ENCODE measurements around the gene VWA3B.
"Not testable (repeated sequence)": the region's sequence is repeated elsewhere in the genome, so short reads cannot be mapped to it uniquely, and the experiment has no call there.

VWA3B gene

GRCh38 chr2:98089941-98090340, 3.0 kb downstream of the VWA3B start:
- no peak for DNase-seq

DNA sequence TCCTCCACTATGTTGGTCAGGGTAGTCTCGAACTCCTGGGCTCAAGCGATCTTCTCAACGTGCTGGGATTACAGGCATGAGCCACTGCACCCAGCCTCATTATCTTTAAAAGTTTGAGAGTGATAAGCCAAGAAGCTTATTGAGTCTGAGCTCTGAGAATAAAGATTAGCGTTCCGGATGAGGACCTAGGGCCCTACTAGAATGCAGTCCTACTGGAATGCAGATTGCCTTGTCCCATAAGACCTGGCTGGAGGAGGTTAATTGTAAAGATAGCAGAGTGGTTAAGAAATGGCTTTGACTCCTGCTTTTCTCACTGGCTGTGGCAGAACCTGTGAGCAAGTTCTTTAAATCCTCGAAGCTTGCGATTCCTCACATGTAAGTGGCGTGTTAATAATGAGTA, 4.0 kb downstream of the VWA3B start:
- no peak for DNase-seq

- DNase-seq: no peak
Measured at GRCh38 chr2:98091738-98092137, 4.8 kb downstream of the VWA3B start.

- no peak for DNase-seq
Measured at GRCh38 chr2:98093146-98093545, 6.2 kb downstream of the VWA3B start.

DNA sequence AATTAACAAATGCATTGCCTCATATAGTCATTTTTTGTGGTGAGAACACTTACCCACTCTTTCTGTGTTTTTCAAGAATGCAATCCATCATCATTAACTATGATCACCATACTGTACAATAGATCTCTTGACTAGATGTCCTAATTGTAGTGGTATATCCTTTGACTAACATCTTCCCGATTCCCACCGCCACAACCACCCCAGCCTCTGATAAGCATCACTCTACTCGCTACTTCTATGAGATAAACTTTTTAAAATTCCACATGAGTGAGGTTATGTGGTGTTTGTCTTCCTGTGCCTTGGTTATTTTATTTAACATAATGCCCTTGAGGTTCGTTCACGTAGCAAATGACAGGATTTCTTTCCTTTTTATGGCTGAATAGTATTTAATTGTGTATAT, 6.6 kb downstream of the VWA3B start:
- DNase-seq: no peak

DNA sequence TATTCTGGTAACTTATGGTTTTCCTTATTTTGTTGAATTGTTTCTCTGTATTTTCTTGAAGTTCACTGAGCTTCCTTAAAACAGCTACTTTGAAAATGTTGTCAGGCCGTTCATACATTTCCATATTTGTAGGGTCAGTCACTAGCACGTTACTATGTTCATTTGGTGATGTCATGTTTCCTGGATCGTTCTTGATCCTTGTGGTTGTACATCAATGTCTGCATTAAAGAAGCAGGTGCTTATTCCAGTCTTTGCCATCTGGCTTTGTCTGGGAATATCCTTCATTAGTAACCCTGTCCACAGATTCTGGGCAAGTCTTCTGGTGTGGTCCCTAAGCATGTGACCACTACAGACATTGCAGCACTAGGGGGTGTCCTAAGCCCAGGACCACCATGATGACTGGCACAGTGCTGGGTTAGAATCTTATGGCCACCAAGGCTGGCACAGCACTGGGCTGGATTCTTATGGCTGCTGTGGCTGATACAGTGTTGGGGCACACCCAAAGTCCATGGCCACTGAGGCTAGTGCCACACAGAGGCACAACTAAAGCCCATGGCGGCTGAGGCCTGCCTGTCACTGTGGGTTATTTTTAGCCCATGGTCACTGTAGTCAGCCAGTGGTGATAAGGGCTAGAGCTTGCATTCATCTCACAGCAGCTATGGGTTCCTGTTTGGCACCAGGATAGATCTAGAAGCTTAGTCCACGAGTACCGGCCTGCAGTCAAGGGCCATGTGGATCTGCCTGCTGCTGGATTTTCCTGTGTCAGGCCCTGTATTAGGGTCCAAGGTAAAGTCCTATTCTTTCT, 13.2 kb downstream of the VWA3B start:
- DNase-seq: no peak

GRCh38 chr2:98102315-98102714, 15.3 kb downstream of the VWA3B start:
- not testable (repeated sequence) for DNase-seq

GRCh38 chr2:98102878-98103277, 15.9 kb downstream of the VWA3B start:
- no peak for DNase-seq

DNA sequence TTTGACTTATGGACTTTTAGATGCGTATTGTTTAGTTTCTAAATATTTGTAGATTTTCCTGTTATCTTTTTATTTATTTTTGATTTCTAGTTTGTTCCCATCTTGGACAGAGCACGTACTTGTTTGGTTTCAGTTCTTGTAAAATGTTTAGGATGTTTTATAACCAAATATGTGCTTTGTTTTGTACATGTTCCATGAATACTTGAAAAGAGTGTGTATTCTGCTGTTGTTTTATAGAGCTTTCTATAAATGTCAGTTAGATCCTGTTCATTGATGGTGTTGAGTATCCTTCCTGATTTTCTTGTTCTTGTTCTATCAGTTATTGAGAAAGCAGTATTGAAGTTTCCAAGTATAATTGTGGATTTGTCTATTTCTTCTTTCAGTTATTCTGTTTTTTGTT, 21.1 kb downstream of the VWA3B start:
- no peak for DNase-seq

- DNase-seq: no peak
Measured at GRCh38 chr2:98110741-98111140, 23.8 kb downstream of the VWA3B start.

DNA sequence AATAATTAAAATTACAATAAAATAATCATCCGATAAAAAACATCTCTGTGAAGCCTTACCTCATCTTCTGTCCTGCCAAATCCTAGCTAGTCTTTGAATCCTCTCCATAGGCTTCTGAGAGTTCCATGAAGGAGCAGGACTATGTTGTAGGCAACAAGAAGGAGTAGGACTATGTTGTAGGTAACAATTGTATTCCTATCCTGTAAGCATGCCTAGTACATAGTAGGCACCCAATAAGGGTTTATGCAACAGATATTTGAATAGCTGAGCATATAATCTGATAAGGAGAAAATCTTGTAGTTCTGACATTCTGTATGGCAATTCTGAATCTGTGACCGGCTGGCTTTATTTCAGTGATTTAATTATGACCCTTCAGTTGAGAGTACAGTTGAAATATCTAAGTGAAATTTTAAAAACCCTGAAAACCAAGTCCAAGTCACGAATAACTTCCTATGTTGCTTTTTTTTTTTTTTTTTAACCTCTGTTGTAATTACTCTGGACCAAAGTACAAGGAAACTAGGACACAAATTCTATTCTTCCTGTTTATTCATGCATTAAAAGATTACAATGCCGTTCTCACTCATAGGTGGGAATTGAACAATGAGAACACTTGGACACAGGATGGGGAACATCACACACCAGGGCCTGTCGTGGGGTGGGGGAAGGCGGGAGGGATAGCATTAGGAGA, 27.8 kb downstream of the VWA3B start:
- DNase-seq: no peak

DNA sequence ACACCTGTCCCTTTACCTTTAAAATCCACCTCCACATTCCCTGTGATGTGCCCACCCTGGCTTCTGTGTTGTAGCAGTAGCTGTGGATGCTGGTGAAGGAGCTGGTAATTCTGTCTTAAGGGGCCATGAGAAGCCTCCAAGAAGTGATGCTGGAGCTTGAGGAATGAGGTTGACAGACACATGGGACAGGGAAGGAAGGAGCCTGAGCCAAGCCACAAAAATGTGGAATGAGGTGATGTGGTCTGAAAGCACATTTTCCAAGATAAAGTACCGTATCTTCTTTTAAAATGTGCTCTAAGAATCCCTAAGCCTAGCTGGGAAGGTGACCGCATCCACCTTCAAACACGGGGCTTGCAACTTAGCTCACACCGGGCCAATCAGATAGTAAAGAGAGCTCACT, 31.2 kb downstream of the VWA3B start:
- DNase-seq: no peak

DNA sequence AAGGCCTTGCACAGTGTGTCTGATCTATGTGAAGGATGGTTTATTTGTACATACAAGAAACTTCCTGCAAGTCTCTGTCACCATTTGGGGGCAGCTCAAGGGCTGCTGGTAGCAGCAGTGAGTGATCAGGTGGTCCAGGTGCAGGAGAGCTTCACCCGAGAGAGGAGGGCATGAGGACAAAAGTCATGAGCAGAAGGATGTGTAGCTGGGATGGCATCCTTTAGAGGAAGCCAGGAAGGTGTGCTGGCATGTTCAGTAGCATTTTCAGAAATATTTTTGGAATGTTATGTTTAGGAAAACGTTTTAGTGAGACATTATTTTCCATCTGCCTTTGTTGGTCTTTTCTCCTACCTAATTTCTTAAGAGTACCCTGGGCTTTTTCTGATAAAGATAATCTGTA, 31.9 kb downstream of the VWA3B start:
- DNase-seq: no peak

DNA sequence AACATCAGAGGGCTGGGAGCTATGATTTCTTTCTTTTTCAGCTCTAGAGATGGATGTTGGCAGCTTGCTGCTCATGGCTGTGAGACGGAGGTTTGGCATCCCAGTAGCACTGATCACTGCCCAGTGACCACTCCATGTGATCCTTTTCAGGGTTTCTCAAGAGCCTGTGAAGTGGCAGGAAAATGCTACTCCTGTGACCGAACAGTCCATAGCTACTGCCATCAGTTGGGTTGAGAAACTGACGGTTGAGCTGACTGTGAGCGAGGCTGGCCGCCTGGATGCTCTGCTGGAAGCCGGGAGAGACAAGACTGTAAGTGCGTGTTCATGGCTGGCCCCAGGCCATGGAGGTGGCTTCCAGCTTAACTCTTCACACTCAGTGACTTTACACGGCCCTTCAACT, 34.2 kb downstream of the VWA3B start:
- no peak for DNase-seq

GRCh38 chr2:98122524-98122923, 35.6 kb downstream of the VWA3B start:
- no peak for DNase-seq

- no peak for DNase-seq
Measured at GRCh38 chr2:98123286-98123685, 36.3 kb downstream of the VWA3B start.

DNA sequence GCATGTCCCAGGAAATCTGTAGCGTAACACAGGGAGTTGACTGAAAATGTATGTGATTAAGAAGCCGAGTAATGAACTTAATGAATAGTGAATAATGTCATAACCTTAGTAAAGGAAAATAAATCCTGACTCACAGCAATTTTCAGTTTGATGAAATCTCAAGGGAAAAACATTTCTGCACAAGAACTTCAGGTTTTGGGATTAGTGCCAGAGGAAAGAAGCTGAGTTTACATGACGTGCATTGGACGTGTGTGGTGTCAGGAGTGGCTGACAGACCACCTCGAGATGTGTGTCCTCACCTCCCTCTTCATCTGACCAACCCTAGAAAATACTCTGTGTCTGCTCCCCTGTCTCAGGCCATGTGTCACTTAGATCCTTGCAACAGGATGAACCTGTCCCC, 39.1 kb downstream of the VWA3B start:
- DNase-seq: no peak

GRCh38 chr2:98127229-98127989, 40.4 kb downstream of the VWA3B start:
- no peak for DNase-seq

DNA sequence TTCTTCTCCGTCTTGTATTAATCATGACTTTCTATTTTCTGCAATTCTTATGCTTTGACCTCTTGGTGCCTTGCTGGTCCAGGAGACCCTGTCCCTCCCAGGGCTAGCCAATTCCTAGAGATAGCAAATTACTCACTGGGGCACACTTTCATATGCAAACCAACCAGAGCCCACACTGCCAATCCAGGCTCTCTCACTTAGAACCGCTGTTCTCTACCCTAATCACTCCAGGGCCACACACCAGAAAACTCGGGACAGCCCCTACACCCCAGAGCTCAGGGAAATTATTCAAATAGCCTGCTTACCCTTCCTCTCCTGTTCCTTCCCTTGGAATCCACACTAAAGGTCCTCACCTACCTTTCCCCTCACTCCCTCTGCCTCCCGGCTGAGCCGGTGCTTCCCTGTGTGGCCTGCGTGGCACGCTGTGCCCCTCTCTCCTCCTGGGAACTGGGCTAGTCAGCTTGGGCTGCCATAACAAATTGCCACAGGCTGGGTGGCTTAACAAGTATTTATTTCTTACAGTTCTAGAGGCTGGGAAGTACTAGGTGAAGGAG, 41.7 kb downstream of the VWA3B start:
- no peak for DNase-seq

DNA sequence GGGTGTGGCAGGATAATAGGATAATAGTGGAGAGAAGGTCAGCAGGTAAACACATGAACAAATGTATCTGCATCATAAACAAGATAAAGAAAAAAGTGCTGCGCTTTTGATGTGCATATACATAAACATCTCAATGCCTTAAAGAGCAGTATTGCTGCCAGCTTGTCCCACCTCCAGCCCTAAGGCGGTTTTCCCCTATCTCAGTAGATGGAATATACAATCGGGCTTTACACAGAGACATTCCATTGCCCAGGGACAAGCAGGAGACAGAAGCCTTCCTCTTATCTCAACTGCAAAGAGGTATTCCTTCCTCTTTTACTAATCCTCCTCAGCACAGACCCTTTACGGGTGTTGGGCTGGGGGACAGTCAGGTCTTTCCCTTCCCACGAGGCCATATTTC, 43.1 kb downstream of the VWA3B start:
- not testable (repeated sequence) for DNase-seq

DNA sequence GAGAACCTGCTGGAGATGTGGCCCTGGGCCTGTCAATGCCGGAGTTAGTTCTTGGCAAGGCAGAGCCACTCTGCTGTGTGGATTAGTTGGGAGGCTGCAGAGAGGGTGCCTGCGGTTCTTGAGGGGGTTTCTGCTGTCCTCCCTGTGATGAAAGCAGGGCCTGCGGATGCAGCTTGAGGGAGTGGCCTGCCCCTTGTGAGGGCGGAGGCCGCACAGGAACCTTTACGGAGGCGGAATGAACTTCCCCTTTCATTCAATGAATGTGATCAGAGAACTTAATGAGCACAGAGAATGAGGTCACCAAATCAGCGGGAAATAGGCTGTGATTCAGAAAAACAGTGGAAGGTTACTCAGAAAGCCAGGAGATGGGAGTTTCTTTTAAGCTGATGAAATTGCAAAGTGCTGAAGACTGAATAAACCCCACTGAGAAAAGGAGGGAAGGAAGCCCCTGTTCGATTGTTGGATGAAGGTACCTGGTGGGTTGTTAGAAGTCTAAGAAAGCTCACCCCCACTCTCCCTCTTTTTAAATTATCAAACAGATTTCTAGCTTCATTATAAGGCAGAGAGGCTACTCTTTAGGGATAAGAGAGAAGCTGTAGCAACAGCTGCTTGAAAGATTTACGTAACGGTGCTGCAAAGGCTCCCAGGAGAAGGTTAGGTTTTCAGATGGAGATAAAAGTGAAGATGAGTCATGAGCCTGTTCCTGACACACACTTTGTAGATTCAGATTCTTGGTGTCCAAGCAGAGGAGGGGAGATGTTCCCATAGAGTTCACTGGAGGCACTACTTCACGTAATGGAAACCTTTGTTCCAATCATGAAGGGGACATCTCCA, 47.4 kb downstream of the VWA3B start:
- no peak for DNase-seq

- no peak for DNase-seq
Measured at GRCh38 chr2:98137196-98137595, 50.2 kb downstream of the VWA3B start.

- not testable (repeated sequence) for DNase-seq
Measured at GRCh38 chr2:98138978-98139377, 52.0 kb downstream of the VWA3B start.

All from NCI-H524 treated with DMSO at 0.1 percent for 48 hours (cell line).